ENCODE measurements around the gene TANGO6.

- TF ChIP-seq, protein P1, sequence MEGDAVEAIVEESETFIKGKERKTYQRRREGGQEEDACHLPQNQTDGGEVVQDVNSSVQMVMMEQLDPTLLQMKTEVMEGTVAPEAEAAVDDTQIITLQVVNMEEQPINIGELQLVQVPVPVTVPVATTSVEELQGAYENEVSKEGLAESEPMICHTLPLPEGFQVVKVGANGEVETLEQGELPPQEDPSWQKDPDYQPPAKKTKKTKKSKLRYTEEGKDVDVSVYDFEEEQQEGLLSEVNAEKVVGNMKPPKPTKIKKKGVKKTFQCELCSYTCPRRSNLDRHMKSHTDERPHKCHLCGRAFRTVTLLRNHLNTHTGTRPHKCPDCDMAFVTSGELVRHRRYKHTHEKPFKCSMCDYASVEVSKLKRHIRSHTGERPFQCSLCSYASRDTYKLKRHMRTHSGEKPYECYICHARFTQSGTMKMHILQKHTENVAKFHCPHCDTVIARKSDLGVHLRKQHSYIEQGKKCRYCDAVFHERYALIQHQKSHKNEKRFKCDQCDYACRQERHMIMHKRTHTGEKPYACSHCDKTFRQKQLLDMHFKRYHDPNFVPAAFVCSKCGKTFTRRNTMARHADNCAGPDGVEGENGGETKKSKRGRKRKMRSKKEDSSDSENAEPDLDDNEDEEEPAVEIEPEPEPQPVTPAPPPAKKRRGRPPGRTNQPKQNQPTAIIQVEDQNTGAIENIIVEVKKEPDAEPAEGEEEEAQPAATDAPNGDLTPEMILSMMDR (IDR thresholded peaks at IDR 0.05; ENCODE audit: low read depth, low read length, poor library complexity, severe bottlenecking): no peak
- TF ChIP-seq EZH2phosphoT487 (IDR thresholded peaks at IDR 0.05; ENCODE audit: borderline replicate concordance, low read length): no peak
Measured at GRCh38 chr16:69093974-69094373, 250.6 kb downstream of the TANGO6 start.

Measured in DOHH2 (cell line).